MM.1S (cell line): ENCODE results near the gene DDX60.

Experiments
- DNase-seq: peaks from one replicate; pipeline ENCODE4 v3.0.0-alpha.2; 2015
- H2AFZ ChIP-seq: fragments of 300-600 bp; sonication (generic); 2 replicates; pipeline ENCODE4 v1.6.0; 2016; ENCODE audit warnings: antibody characterized with exemption, low read length
- H3F3A ChIP-seq: fragments of 300-600 bp; sonication (generic); 2 replicates; pipeline ENCODE4 v1.6.1; 2016; ENCODE audit warnings: mild to moderate bottlenecking, antibody characterized with exemption, low read length, moderate library complexity, mixed read lengths; ENCODE audit not compliant: insufficient read depth
- H3K27ac ChIP-seq: fragments of 300-600 bp; sonication (generic); 2 replicates; pipeline ENCODE4 v1.5.1; 2016; ENCODE audit warnings: mild to moderate bottlenecking, low read length
- H3K27me3 ChIP-seq: fragments of 300-600 bp; sonication (generic); replicated peaks from 2 replicates; pipeline ENCODE4 v1.6.0; 2016; ENCODE audit warnings: low read length; ENCODE audit not compliant: insufficient read depth
- H3K36me3 ChIP-seq: fragments of 300-600 bp; sonication (generic); replicated peaks from 2 replicates; pipeline ENCODE4 v1.6.1; 2016; ENCODE audit warnings: mild to moderate bottlenecking, low read length, mixed read lengths; ENCODE audit not compliant: insufficient read depth
- H3K4me1 ChIP-seq: fragments of 300-600 bp; sonication (generic); 2 replicates; pipeline ENCODE4 v1.6.1; 2016; ENCODE audit warnings: low read length, mixed read lengths
- H3K4me2 ChIP-seq: fragments of 300-600 bp; sonication (generic); 2 replicates; pipeline ENCODE4 v1.6.0; 2016; ENCODE audit warnings: low read depth, low read length
- H3K4me3 ChIP-seq: fragments of 300-600 bp; sonication (generic); 2 replicates; pipeline ENCODE4 v1.5.1; 2016; ENCODE audit warnings: low read length, mixed read lengths
- H3K79me2 ChIP-seq: fragments of 300-600 bp; sonication (generic); 2 replicates; pipeline ENCODE4 v1.6.1; 2016; ENCODE audit warnings: mixed run types, low read length, mixed read lengths
- H3K9ac ChIP-seq: fragments of 300-600 bp; sonication (generic); 2 replicates; pipeline ENCODE4 v1.6.1; 2016; ENCODE audit warnings: low read length, mixed read lengths
- H3K9me2 ChIP-seq: fragments of 300-600 bp; sonication (generic); replicated peaks from 2 replicates; pipeline ENCODE4 v1.6.1; 2016; ENCODE audit warnings: mild to moderate bottlenecking, low read length, mixed read lengths; ENCODE audit not compliant: insufficient read depth
- H3K9me3 ChIP-seq: fragments of 300-600 bp; sonication (generic); replicated peaks from 2 replicates; pipeline ENCODE4 v1.6.1; 2016; ENCODE audit warnings: mild to moderate bottlenecking, low read length, mixed read lengths; ENCODE audit not compliant: insufficient read depth
- H4K20me1 ChIP-seq: fragments of 300-600 bp; sonication (generic); 2 replicates; pipeline ENCODE4 v1.6.1; 2016; ENCODE audit warnings: mild to moderate bottlenecking, low read length, moderate library complexity, mixed read lengths; ENCODE audit not compliant: insufficient read depth
- EZH2 ChIP-seq: fragments of 300-600 bp; sonication (generic); optimal IDR thresholded peaks from 2 replicates; pipeline ENCODE3; 2017; ENCODE audit warnings: low read depth, mild to moderate bottlenecking, antibody characterized with exemption, low read length, mixed read lengths
- EZH2phosphoT487 ChIP-seq: fragments of 300-600 bp; sonication (generic); IDR thresholded peaks from 2 replicates; pipeline ENCODE4 v1.6.1; 2018; ENCODE audit warnings: antibody characterized with exemption, low read length
- TF ChIP-seq, protein P1 (sequence below): fragments of 300-600 bp; sonication (generic); IDR thresholded peaks from 2 replicates; pipeline ENCODE4 v1.5.1; 2016; ENCODE audit warnings: antibody characterized with exemption, low read length, mixed read lengths

Gene DDX60

DNA sequence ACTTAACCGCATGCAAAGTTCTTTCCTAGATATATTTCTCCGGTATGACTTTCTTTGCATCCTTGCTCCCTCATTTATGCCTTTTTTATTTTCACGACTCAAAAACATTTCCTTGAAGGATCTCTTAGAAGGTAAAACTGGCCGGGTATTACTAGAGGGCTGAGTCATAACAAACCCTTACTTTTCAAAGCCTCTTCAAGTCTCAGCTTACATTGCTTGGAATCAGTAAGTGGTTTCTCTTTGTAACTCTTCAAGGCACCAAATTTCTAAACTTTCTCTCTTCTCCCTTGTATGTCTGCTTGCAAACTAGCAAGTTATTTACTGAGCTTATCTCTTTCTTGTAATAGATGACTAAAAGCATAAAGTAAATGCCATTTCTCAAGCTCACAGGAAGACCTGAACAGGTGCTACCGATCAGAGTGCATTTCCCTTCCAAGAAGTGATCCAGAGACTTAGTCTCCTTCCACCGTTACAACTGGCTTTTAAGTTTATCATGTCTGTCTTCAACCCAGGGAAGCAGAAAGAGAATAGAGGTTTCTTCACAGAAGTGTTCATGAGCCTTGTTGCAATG is 150.8 kb downstream of the DDX60 start:
- no peaks in the 10 kb centered on the region for H4K20me1 ChIP-seq
- no peaks in the 10 kb centered on the region for H3F3A ChIP-seq
- no peaks in the 10 kb centered on the region for H3K36me3 ChIP-seq
- H3K4me1 ChIP-seq: no peaks in the 10 kb centered on the region
- no peak overlapping the region for H3K27ac ChIP-seq
- TF ChIP-seq EZH2phosphoT487: no peak
- TF ChIP-seq, protein P1, sequence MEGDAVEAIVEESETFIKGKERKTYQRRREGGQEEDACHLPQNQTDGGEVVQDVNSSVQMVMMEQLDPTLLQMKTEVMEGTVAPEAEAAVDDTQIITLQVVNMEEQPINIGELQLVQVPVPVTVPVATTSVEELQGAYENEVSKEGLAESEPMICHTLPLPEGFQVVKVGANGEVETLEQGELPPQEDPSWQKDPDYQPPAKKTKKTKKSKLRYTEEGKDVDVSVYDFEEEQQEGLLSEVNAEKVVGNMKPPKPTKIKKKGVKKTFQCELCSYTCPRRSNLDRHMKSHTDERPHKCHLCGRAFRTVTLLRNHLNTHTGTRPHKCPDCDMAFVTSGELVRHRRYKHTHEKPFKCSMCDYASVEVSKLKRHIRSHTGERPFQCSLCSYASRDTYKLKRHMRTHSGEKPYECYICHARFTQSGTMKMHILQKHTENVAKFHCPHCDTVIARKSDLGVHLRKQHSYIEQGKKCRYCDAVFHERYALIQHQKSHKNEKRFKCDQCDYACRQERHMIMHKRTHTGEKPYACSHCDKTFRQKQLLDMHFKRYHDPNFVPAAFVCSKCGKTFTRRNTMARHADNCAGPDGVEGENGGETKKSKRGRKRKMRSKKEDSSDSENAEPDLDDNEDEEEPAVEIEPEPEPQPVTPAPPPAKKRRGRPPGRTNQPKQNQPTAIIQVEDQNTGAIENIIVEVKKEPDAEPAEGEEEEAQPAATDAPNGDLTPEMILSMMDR: no peak
- TF ChIP-seq EZH2: no peak
- no peaks in the 10 kb centered on the region for H3K27me3 ChIP-seq
- no peaks in the 10 kb centered on the region for H3K79me2 ChIP-seq
- no peaks in the 10 kb centered on the region for H3K9me2 ChIP-seq
- no peak overlapping the region for H3K9ac ChIP-seq
- no peaks in the 10 kb centered on the region for H3K9me3 ChIP-seq
- DNase-seq: no peak
- no peak overlapping the region for H3K4me2 ChIP-seq
- no peak overlapping the region for H3K4me3 ChIP-seq
- no peak overlapping the region for H2AFZ ChIP-seq
